HCT116 (cell line): ENCODE results near the gene PROM2. TPM values are rescaled to one million over a fixed set of nuclear protein-coding genes. Genes with fewer than 3 reads are reported as not detected.

ENCODE experiments used
- ATF3 ChIP-seq: IDR thresholded peaks from 2 replicates; pipeline ENCODE4 v1.6.1; 2012
- POLR2AphosphoS5 ChIP-seq: IDR thresholded peaks from 2 replicates; pipeline ENCODE4 v1.6.1; 2011; ENCODE audit warnings: mild to moderate bottlenecking, low read depth, low read length, moderate library complexity
- REST ChIP-seq: IDR thresholded peaks from 2 replicates; pipeline ENCODE4 v1.6.1; 2012; ENCODE audit warnings: low read depth
- YY1 ChIP-seq: IDR thresholded peaks from 2 replicates; pipeline ENCODE4 v1.6.1; 2011; ENCODE audit warnings: low read length, low read depth, moderate library complexity, mild to moderate bottlenecking; ENCODE audit not compliant: insufficient replicate concordance; ENCODE audit errors: extremely low read depth
- ZBTB33 ChIP-seq: IDR thresholded peaks from 2 replicates; pipeline ENCODE4 v1.6.1; 2011; ENCODE audit warnings: mild to moderate bottlenecking, low read length, moderate library complexity; ENCODE audit not compliant: insufficient replicate concordance; ENCODE audit errors: extremely low read depth
- total RNA-seq: library from RNA; stranded (reverse); gene quantifications from one replicate; pipeline ENCODE4 v1.2.1, GENCODE V29; 2021; ENCODE audit not compliant: unreplicated experiment

PROM2 gene
- total RNA-seq, 1 experiment from 2014 or later, result 11.9 TPM

- no peak for TF ChIP-seq ZBTB33
- no peak for TF ChIP-seq POLR2AphosphoS5
- no peak for TF ChIP-seq ATF3
- TF ChIP-seq REST, result no peak
- TF ChIP-seq YY1, result no peak
- TF ChIP-seq, all 23 proteins: peak for 0
Measured at GRCh38 chr2:95301876-95302641, 27.8 kb downstream of the PROM2 start (continued).
